ENCODE data around the gene ZFHX3. TPM values are rescaled to one million over a fixed set of nuclear protein-coding genes. Genes with fewer than 3 reads are reported as not detected.
A peak's percentile ranks its signal among the peaks of the same experiment; 100 is the strongest.

ZFHX3 gene
- total RNA-seq, 1 donor from 2014 or later = 8.1 TPM

DNA sequence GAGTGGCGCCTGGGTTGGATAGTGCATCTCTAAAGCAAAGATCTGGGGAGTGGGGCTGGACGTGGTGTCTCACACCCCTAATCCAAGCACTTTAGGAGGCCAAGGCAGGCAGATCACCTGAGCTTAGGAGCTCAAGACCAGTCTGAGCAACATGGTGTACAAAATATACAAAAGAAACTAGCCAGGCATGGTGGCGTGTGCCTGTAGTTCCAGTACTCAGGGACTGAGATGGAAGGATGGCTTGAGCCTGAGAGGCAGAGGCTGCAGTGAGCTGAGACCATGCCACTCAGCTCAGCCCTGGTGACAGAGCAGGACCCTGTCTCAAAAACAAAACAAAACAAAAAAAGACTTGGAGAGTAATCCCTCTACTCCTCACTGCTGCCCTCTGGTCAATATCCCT, 96.0 kb downstream of the ZFHX3 start:
- intact Hi-C loops (cut with micrococcal nuclease) = no loop called here
- ATAC-seq (no peak), DNase-seq (no peak)

DNA sequence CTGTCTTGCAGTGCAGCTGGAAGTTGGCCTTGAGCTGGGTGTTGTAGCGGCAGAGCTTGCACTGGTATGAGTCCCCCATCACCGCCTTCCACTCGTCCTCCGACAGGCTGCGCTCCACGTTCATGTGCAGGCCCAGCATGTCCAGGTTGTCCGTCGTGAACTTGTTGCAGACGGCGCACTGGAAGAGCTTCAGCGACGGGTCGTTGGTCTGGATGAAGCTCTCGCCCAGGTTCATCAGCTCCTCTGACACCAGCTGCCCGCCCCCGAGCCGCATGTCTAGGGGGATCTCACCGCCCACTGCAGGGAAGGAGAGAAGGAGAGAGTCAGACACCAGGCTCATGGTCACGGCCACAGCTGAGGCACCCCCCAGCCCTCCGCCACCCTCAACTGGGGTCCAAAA, 97.3 kb downstream of the ZFHX3 start:
- DNase-seq (no peak), ATAC-seq (no peak)
- intact Hi-C loops (cut with micrococcal nuclease) = no loop called here

DNA sequence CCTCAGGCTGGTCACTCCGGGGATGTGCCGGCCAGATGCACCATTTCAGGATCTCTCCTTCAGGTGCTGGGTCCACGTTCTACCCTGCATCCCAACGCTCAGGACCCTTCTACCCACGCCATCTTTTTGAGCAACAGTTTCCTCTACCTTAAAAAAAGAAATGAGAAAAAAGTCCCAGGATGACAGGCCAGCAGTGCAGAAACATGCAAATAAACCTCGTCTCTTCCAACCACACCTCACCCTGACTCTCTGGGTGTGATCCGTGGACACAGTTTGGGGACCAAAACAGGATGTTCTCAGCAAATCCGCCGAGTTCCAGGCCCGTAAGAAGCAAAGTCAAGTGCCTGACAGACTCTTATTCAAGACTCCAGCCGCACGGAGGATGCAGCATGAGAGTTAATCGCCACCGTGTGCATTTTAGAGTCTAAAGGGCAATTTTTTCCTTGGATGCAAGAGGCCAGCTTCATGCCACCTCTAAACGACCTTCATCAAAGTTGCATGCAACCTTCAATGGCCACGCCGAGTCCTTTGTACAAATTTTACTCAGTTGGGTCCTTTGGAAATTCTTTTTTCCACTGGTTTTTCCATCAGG, 99.6 kb downstream of the ZFHX3 start:
- intact Hi-C loops (cut with micrococcal nuclease) = no loop called here
- no peak for ATAC-seq
- no peak for DNase-seq

DNA sequence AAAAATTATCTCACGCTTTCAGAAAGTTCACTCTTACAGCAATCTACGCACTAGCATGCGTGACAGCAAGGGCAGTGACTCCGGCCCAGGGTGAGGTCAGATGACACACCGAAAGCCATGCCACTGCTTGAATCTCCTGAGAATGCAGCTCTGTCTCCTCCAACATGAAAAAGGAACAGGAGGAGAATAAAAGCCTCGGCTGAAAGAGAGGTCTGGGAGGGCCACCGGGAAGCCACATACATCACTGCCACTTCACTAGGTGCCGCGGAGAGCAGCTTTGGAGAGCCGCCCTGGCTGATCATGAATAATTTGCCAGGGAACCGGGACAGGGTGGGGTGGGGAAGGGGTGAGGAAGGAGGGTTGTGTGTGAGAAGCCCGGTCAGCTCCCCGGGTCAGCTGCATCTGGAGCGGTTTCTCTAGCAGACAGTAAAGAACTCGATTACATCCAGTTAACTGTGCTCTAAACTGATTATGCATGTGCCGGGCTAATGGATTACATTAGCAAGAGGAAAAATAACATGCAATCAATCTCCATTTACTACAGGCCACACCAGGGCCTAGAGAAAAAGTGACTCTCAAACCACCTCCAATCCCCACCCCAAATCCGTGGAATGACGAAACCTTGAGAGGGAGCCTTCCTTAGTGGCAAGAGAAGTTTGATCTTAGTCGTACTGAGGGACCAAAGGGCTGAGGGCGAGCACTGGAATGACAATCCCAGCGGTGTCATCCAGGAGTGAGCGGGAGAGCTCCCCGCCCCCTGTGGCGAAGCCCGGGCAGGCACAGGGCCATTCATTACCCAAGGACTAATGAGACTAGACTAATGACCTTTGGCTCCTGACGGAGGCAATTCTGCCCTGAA, 100.3 kb downstream of the ZFHX3 start:
- DNase-seq (no peak), ATAC-seq (peak; percentile 44)
- intact Hi-C loops (cut with micrococcal nuclease) = no loop called here

DNA sequence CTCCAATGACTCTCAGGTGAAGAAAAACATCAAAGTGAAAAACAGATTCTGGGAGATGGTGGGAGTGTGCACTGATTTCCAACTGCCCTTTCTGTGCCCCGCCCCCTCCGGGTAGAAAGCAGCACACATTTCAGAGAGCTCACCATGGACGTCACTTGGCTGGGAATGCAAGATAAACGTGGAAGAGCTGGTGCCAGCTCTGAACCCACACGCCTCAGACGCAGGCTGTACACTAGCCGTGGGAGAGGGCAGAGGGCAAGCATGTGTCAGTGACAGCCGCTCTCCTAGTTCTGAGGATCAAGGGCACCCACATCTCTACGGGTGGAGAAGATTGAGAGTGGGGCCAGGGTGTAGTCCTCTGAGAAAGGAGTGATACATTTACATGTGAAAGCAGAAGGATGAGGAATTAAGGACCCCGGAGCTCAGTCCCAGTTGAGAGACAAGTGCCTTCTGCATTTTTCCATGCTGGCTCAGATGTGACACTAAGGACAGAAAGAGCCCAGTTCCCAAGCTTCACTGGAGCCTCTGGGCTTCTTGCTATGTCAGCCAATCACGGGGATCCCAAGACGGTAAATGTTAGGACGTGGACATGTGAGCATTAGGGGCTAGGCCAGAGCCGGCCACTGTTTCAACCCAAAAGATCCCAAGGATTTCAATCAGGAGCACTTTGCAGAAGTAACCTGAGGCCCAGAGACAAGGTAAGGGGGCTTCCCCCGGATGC, 101.3 kb downstream of the ZFHX3 start:
- intact Hi-C loops (cut with micrococcal nuclease) = no loop called here
- peak; percentile 90 for ATAC-seq
- DNase-seq = peak; percentile 63

DNA sequence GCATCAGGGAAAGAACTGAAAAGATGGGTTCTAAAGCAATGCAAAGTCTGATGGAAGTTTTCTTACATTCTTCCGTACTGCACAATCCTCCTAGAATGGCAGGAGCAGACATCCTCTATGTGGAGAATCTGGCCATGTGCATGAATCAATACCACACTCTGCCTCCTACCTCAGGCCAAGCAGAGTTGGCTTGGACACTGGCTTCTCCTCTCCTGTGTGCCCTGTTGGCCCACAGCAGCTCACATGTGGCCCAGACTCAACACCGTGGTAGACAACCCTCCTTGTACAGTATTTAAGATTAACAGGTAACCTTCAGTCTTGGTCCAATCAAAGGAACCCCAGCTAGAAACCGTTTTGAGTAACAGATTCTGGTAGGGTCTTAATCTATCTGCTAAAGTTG, 101.9 kb downstream of the ZFHX3 start:
- intact Hi-C loops (cut with micrococcal nuclease) = no loop called here
- ATAC-seq (peak; percentile 11), DNase-seq (no peak)

DNA sequence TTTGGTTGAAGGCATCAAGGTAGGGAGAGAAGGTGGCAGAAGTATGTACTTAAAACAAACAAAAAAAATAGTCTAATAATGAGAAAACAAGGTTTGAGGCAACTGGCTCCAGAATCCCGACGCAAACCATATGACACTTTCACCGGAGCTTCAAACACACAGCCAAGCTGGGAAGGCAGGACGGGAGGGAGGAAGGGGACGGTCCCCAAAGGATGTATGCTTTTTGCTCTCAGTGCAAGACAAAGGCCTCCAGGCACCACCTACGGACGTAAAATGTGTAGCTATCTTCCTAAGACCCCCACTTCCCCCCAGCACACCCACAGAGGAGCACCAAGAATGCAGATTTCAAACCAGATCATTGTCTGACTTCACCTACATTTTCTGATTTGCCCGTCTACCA, 102.3 kb downstream of the ZFHX3 start:
- no peak for DNase-seq
- no peak for ATAC-seq
- intact Hi-C loops (cut with micrococcal nuclease) = no loop called here

DNA sequence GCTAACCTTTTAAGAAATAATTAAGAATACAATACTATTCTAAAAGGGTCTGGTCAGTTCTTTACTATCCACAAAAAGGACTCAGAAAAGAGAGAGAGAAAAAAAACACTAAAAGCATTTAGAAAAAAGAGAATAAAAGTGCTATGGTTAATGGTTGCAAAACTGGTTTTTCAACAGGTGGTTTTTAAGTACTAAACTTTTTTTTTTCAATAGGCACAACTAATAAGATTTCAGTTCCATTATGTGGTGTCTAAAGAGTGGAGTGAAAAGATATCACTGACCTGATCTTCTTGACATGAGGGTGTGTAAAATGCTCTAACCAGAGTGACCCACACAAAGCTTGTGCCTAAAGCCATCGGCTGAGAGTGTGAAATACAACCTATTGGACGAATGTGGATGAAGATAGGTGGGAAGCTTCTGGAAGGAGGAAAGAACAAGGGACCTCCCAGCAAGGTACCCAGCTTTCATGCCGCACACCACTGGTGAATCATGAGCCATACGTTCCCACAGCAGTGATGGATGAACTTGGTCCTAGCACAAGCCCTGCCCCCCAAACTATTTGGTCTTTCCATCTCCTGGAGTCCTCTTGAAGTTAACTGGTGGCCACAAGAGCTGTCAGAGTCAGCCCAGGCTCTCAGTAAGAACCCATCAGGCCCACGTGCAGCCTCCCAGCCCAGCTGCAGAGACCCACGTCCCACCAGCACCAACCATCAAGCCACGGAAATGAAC, 103.0 kb downstream of the ZFHX3 start:
- intact Hi-C loops (cut with micrococcal nuclease) = no loop called here
- ATAC-seq (no peak), DNase-seq (no peak)

DNA sequence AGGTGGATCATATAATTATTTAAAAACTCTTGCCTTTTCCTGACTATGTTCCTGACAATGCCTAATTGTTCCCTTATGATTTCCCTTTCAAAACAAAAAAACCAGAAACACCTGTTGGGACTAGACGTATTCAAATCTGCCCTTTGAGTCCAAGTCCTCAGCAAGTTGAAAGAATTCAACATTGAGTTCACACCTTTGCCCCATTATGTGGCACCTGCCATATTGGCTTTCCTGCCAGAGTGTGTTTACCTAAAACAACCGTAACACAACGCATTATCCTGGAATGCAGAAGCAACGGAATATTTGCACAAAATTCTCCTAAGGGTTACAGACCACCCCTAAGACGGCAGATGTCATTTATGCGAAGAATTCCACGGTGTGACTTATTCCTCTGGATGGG, 105.9 kb downstream of the ZFHX3 start:
- DNase-seq (no peak), ATAC-seq (no peak)
- intact Hi-C loops (cut with micrococcal nuclease) = no loop called here

DNA sequence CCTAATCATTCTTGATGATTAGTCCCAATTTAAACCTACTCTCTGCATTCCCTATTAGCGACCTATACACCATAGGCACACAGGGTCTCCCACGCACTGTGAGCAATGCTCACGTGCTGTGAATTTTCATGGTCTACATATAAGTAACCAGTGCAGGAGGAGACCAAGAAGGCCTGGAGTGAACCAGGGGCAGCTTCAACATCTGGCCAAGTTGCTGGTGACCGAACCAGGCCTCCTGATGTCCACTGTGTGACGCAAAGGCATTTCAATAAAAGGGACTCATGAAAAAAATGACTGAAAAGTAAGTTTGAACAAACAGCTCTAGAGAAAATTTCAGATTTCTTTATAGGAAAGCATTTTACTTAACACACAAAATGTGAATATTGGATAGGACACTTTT, 107.0 kb downstream of the ZFHX3 start:
- intact Hi-C loops (cut with micrococcal nuclease) = no loop called here
- DNase-seq = no peak

DNA sequence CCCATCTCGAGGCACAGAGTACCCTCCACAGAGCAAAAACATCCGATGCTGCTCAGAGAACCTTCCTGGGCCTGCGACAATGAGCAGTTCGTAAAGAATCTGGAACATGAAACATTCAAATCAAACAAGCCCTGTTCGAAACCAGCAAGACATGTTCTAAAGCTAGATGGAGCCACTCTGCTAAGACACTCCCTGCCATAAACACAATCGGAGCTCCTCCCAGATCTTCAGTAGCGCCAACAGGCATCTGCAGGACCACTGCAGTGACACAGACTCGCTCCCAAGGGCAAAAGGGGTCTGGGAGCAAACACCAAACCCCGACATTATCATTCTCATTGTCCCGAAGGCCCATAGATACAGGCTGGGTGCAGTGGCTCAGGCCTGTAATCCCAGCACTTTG, 108.7 kb downstream of the ZFHX3 start:
- ATAC-seq (peak; percentile 68), DNase-seq (peak; percentile 46)
- intact Hi-C loops (cut with micrococcal nuclease) = loop anchor here (10.0 kb wide), 1 partner anchor 84 kb away; no protein-coding TSS in a partner anchor

More for the DNA sequence above, 107.0 kb downstream of the ZFHX3 start:
- no peak for ATAC-seq

DNA sequence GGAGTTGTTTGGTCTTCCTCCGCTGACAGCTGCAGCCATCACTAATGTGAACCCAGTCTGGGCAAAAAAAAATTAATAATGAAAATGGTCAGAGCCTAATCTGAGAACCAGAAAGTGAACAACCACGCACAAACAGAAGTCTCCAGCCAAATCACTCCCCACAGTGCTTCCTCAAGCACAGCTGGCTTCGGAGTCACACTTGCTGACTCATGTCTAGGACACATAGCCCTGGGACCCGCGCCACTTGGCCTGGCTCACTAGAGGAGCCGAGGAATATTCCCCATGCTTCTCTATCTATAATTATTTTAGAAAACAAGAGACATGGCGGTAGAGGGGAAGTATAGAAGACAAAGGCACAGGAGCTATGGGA, 109.1 kb downstream of the ZFHX3 start:
- intact Hi-C loops (cut with micrococcal nuclease) = loop anchor here (10.0 kb wide), 1 partner anchor 84 kb away; no protein-coding TSS in a partner anchor
- DNase-seq (peak; percentile 96), ATAC-seq (peak; percentile 95)

DNA sequence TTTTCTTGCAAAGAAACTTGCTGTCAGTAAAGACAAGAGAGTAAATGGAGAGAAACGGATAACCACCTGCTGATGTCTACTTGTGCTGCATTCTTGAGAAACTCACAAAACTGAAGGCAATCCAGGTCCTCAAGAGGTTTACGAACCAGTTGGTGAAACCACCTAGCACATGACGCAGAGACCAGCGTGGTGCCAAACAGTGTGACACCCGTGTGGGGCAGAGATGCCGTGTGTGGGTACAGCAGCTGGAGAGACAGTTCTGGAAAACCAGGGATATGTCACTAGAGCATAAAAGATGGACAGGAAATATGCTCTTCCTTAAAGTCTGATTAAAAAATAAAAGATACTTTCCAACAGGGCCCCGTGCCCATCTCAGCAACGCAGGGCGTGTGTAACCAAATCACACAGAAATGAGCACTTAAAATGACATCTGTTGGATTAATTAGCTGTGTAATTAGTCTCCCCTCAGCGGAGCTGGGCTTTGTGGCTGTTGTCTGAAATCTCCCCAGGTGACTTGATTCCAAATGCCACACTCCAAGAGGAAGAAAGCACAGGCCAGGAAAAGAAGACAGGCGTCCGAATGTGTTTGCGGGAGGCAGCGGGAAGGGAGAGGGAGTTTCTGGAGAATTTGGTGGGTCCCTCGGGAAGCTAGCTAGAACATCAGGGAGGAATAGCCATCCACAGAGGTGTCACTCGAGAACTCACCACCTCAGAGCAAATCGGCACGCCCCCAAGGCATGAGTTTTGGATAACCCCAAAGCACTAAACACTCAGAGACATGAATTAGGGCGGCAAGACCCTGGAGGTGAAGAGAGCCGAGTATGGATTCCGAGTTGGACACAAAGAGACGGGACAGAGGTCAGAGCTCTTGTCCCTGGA, 109.8 kb downstream of the ZFHX3 start:
- peak; percentile 64 for DNase-seq
- intact Hi-C loops (cut with micrococcal nuclease) = loop anchor here (10.0 kb wide), 1 partner anchor 83 kb away; no protein-coding TSS in a partner anchor
- ATAC-seq = no peak

DNA sequence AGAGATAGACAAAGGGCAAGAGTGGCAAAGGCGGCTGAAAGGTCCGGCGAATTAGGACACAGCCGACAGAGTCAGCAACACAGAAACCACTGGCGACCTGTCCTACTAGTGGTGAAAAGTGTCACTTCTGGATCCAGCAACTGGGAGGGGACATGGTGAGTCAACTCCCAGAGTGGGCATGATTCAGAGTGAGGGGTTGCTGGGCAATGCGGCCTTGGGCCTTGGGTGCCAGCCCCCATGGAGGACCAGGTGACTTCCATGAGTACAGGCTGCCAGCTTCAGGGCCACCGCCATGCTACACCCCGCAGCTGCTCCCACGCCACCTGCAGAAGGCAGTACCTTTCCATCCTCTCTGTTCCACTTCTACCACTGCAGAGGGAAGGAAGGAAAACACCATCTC, 110.6 kb downstream of the ZFHX3 start:
- DNase-seq = no peak
- no peak for ATAC-seq
- intact Hi-C loops (cut with micrococcal nuclease) = loop anchor here (10.0 kb wide), 1 partner anchor 83 kb away; no protein-coding TSS in a partner anchor

DNA sequence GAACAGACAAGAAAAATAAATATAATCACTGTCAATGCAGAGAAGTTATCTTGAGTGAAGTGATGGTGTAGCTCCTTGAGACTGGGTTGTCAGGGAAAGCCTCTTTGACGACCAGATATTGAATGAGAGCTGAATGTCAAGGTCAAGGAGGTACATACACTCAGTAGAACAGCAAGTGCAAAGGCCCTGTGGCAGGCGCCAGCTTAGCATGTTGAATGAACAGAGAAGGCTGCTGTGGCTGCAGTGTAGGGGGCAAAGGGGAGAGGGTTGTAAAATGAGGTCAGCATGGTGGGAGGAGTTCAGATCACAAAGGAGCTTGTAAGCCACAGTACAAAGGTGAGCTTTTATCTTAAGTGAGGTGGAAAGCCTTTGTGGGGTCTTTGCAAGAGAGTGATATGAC, 111.5 kb downstream of the ZFHX3 start:
- ATAC-seq = no peak
- no peak for DNase-seq

DNA sequence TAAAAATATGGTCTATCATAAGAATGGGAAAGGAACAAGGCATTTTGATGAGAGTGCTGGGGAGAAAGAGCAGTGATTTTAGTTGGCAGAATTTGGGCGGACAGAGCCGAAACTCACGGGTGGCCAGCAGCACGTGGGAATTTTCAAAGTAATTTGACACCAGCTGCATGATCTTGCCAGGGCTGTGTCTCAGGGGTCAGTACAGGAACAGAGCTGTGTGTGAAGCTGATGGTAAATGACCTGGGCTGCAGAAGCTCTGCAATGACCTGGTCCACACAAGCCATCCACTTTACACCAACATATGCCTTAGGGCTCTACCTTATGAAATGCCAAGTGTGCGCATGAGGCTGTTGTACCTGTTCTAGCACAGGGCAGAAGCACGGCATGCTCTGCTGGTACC, 112.0 kb downstream of the ZFHX3 start:
- ATAC-seq = no peak

More for the DNA sequence above, 111.5 kb downstream of the ZFHX3 start:
- intact Hi-C loops (cut with micrococcal nuclease) = loop anchor here (10.0 kb wide), 1 partner anchor 82 kb away; no protein-coding TSS in a partner anchor

DNA sequence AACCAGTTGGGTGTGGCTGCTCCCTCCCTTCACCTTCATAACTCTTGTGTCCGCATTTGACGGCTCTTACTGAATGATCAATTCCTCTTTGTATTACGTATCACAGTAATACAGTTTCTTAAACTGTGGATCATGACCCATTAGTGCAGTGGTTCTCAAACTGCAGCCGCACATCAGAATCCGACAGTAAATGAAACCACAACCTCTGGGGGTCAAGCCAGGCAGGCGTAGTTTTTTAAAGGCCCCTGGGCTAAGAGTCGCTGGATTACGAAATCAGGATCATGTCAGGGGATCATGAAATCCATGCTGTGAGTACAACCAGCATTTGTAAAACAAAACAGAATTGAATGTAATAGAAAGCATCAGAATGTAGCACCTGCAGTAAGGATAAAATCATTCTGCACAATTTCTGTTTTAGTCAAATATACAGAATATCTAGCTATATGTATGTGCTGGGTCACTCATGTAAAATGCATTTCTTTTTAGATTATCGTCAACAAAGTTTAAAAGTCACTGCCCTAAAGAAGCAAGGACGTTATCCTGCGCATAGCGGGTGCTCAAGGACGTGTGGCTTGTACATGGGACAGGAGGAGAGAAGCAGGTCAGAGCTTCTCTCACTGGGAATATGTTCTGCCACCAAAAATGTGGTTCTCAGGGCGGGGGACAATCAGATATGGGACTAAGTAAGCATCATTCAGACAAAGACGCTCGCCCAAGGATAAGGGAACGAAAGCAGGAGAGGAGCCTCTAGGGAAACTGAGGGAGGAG, 113.1 kb downstream of the ZFHX3 start:
- no peak for ATAC-seq
- no peak for DNase-seq
- intact Hi-C loops (cut with micrococcal nuclease) = loop anchor here (10.0 kb wide), 1 partner anchor 80 kb away; no protein-coding TSS in a partner anchor

More for the DNA sequence above, 112.0 kb downstream of the ZFHX3 start:
- intact Hi-C loops (cut with micrococcal nuclease) = loop anchor here (10.0 kb wide), 1 partner anchor 81 kb away; no protein-coding TSS in a partner anchor
- DNase-seq = no peak
